OCI-LY3 (cell line): ENCODE measurements around the gene SPRED1.

Experiments used
- H2AFZ ChIP-seq: fragments of 200-600, 300-600 bp; shearing (Covaris generic); 2 replicates; pipeline ENCODE4 v1.6.0; 2014; ENCODE audit warnings: antibody characterized with exemption, low read depth, low read length
- H3K27ac ChIP-seq: fragments of 200-600, 300-600 bp; sonication (generic); 2 replicates; pipeline ENCODE4 v1.5.1; 2014; ENCODE audit warnings: mild to moderate bottlenecking, low read length, moderate library complexity, mixed read lengths
- H3K27me3 ChIP-seq: fragments of 200-600, 300-600 bp; sonication (generic); 2 replicates; pipeline ENCODE4 v1.6.1; 2014; ENCODE audit warnings: low read depth, low read length, mixed read lengths
- H3K36me3 ChIP-seq: fragments of 200-600, 300-600 bp; sonication (generic); replicated peaks from 2 replicates; pipeline ENCODE3; 2014; ENCODE audit warnings: low read depth, low read length, mixed read lengths
- H3K4me1 ChIP-seq: fragments of 300-600, 200-600 bp; sonication (generic); 2 replicates; pipeline ENCODE4 v1.6.1; 2014; ENCODE audit warnings: low read length, mixed read lengths
- H3K4me2 ChIP-seq: fragments of 200-600, 300-600 bp; sonication (generic); 2 replicates; pipeline ENCODE4 v1.6.1; 2014; ENCODE audit warnings: low read length, mixed read lengths
- H3K4me3 ChIP-seq: fragments of 300-600, 200-600 bp; sonication (generic); 2 replicates; pipeline ENCODE4 v1.5.1; 2014; ENCODE audit warnings: antibody characterized with exemption, mild to moderate bottlenecking, low read length, moderate library complexity
- H3K79me2 ChIP-seq: fragments of 300-600, 200-600 bp; shearing (Covaris generic); 2 replicates; pipeline ENCODE4 v1.6.1; 2014; ENCODE audit warnings: mild to moderate bottlenecking, low read length, mixed read lengths
- H3K9ac ChIP-seq: fragments of 300-600, 200-600 bp; shearing (Covaris generic); 2 replicates; pipeline ENCODE4 v1.6.0; 2014; ENCODE audit warnings: mild to moderate bottlenecking, low read length, moderate library complexity
- H3K9me3 ChIP-seq: fragments of 200-600, 300-600 bp; shearing (Covaris generic); 2 replicates; pipeline ENCODE4 v1.6.1; 2014; ENCODE audit warnings: low read length, mixed read lengths; ENCODE audit not compliant: insufficient read depth
- H4K20me1 ChIP-seq: fragments of 200-600, 300-600 bp; sonication (generic); 2 replicates; pipeline ENCODE4 v1.6.1; 2016; ENCODE audit warnings: low read length, mixed read lengths; ENCODE audit not compliant: insufficient read depth
- EZH2phosphoT487 ChIP-seq: fragments of 200-600 bp; shearing (Covaris generic); IDR thresholded peaks from 2 replicates; pipeline ENCODE4 v1.6.1; 2018; ENCODE audit warnings: antibody characterized with exemption, mixed run types, low read depth
- TF ChIP-seq, protein P1 (sequence below): fragments of 200-600, 300-600 bp; sonication (generic); IDR thresholded peaks from 2 replicates; pipeline ENCODE4 v1.5.1; 2014; ENCODE audit warnings: antibody characterized with exemption, low read length, low read depth

SPRED1 gene

GRCh38 chr15:38252481-38253350 is at the start of gene SPRED1:
SPRED1 (plus strand) TSS chr15:38252836; CDS start chr15:38253186, 350 bp downstream.
- no peaks in the 10 kb centered on the region for H3K9me3 ChIP-seq
- peak within 1 kb of the TSS; percentile 83 for H2AFZ ChIP-seq
- peaks cover 21% of the 10 kb centered on the region; the same call in 1 of the 2 replicates for H3K4me1 ChIP-seq
- TF ChIP-seq, protein P1, sequence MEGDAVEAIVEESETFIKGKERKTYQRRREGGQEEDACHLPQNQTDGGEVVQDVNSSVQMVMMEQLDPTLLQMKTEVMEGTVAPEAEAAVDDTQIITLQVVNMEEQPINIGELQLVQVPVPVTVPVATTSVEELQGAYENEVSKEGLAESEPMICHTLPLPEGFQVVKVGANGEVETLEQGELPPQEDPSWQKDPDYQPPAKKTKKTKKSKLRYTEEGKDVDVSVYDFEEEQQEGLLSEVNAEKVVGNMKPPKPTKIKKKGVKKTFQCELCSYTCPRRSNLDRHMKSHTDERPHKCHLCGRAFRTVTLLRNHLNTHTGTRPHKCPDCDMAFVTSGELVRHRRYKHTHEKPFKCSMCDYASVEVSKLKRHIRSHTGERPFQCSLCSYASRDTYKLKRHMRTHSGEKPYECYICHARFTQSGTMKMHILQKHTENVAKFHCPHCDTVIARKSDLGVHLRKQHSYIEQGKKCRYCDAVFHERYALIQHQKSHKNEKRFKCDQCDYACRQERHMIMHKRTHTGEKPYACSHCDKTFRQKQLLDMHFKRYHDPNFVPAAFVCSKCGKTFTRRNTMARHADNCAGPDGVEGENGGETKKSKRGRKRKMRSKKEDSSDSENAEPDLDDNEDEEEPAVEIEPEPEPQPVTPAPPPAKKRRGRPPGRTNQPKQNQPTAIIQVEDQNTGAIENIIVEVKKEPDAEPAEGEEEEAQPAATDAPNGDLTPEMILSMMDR, result no peak
- TF ChIP-seq EZH2phosphoT487, result no peak
- no peaks in the 10 kb centered on the region for H3K36me3 ChIP-seq
- peaks cover 54% of the 10 kb centered on the region for H3K79me2 ChIP-seq
- peak within 1 kb of the TSS; percentile 97 for H3K4me3 ChIP-seq
- peaks cover 17% of the 10 kb centered on the region for H3K27me3 ChIP-seq
- peak within 1 kb of the TSS; percentile 75 for H3K27ac ChIP-seq
- H3K9ac ChIP-seq, result peak within 1 kb of the TSS; percentile 94
- peak within 1 kb of the TSS; percentile 79 for H3K4me2 ChIP-seq
- H4K20me1 ChIP-seq, result peaks cover 21% of the 10 kb centered on the region; the same call in 1 of the 2 replicates

DNA sequence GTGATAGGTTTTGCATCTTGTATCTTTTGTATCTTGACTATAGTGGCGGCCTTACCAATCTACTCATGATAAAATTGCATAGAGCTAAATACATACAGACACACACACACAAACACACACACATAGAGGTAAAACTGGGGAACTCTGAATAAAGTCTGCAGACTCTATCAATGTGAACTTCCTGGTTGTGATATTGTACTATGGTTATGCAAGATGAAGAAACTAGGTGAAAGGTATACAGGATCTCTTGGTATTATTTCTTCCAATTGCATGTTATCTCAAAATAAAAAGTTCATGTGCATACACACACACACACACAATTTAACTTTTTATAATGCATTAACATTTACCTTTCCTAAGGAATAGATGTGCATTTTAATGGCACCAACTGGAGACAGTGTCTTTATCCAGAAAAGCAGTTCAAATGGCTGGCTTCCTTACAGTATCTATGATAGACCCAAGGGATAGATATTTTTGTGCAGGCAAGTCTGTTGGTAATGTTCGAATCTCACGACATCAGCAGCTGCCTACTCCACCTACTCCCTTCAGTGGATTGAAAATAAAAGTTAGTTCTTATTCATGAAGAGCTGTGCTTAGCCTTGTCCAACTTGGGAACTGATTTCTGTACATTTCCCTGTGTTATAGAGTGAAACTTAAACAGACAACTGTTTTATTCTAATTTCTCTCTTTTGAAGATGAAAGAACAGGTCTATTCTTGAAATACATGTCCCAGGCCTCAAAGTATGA is 46.9 kb upstream of the SPRED1 start:
- Histone ChIP-seq H3K27me3 (no peaks in the 10 kb centered on the region), H3K4me1 (no peaks in the 10 kb centered on the region)

DNA sequence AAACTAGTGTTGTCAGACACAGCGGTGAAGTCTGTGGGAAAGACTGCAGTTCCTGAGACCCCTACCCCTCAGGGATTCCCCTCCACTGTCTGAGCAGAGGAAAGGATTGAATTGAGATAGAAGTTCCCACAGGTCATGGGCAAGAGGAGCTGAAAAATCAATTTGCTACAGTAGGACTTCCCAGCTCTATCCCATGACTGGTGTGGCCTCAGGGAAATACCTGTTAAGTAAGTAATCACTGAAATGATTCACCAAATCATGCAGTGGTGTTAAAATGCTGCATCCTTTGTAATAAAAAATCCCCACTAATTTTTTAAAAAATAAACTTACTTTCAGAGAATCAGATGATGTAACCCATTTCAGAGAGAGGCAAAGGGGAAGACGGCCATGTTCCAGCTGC is 45.0 kb upstream of the SPRED1 start:
- no peak for TF ChIP-seq EZH2phosphoT487
- TF ChIP-seq, protein P1, result no peak
- Histone ChIP-seq H3K9me3 (no peaks in the 10 kb centered on the region), H3K9ac (no peak overlapping the region), H3K27me3 (no peaks in the 10 kb centered on the region), H3K79me2 (no peaks in the 10 kb centered on the region), H3K36me3 (no peaks in the 10 kb centered on the region), H3K4me2 (no peak overlapping the region), H2AFZ (no peak overlapping the region), H3K4me1 (no peaks in the 10 kb centered on the region), H3K27ac (no peak overlapping the region), H3K4me3 (no peak overlapping the region), H4K20me1 (no peaks in the 10 kb centered on the region)

More for the DNA sequence above, 46.9 kb upstream of the SPRED1 start:
- H3K9me3 ChIP-seq, result no peaks in the 10 kb centered on the region
- no peaks in the 10 kb centered on the region for H4K20me1 ChIP-seq
- H3K36me3 ChIP-seq, result no peaks in the 10 kb centered on the region
- H2AFZ ChIP-seq, result no peak overlapping the region
- H3K4me3 ChIP-seq, result no peak overlapping the region
- H3K79me2 ChIP-seq, result no peaks in the 10 kb centered on the region
- H3K27ac ChIP-seq, result no peak overlapping the region
- H3K4me2 ChIP-seq, result no peak overlapping the region
- no peak overlapping the region for H3K9ac ChIP-seq
- TF ChIP-seq EZH2phosphoT487, result no peak
- TF ChIP-seq, protein P1, result no peak

DNA sequence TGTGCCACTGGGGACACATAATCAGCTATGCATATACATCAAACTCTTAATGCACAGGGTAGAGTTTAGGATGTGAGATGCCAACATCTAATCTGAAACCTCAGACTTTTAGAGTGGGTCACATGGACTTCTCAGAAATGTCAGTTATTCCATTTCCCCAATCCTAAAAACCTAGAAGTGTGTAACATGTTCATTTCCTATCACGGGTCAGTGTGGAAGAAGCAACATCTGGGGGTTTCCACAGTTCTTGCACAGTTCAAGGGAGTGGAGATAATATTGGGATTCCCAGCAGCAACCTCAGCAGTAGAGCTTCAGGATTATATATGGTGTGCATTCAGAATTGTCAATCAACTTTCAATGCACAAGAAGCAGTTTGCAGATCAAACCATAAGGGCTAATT is 44.4 kb upstream of the SPRED1 start:
- H3K4me3 ChIP-seq, result no peak overlapping the region
- H3K27me3 ChIP-seq, result no peaks in the 10 kb centered on the region
- no peak for TF ChIP-seq EZH2phosphoT487
- TF ChIP-seq, protein P1, result no peak
- H3K4me1 ChIP-seq, result no peaks in the 10 kb centered on the region
- H3K9me3 ChIP-seq, result no peaks in the 10 kb centered on the region
- no peak overlapping the region for H3K27ac ChIP-seq
- H2AFZ ChIP-seq, result no peak overlapping the region
- H3K9ac ChIP-seq, result no peak overlapping the region
- H3K79me2 ChIP-seq, result no peaks in the 10 kb centered on the region
- H3K4me2 ChIP-seq, result no peak overlapping the region
- no peaks in the 10 kb centered on the region for H3K36me3 ChIP-seq
- H4K20me1 ChIP-seq, result no peaks in the 10 kb centered on the region
